Measurements from ENCODE around the gene CNFN.
"Not testable (repeated sequence)": the region's sequence is repeated elsewhere in the genome, so short reads cannot be mapped to it uniquely, and the experiment has no call there.

The CNFN gene

GRCh38 chr19:42351079-42351735, 38.9 kb downstream of the CNFN start:
- no peak for DNase-seq (ENCODE audit: low spot score)

GRCh38 chr19:42350417-42350816, 39.7 kb downstream of the CNFN start:
- DNase-seq (ENCODE audit: low spot score): no peak

- DNase-seq (ENCODE audit: low spot score): no peak
Observed at GRCh38 chr19:42349378-42350107, 40.6 kb downstream of the CNFN start.

- no peak for DNase-seq (ENCODE audit: low spot score)
Observed at GRCh38 chr19:42348211-42348610, 41.9 kb downstream of the CNFN start.

GRCh38 chr19:42345191-42345812, 44.8 kb downstream of the CNFN start:
- no peak for DNase-seq (ENCODE audit: low spot score)

- DNase-seq (ENCODE audit: low spot score): no peak
Observed at GRCh38 chr19:42344336-42344893, 45.7 kb downstream of the CNFN start.

GRCh38 chr19:42343344-42344110, 46.6 kb downstream of the CNFN start:
- DNase-seq (ENCODE audit: low spot score): no peak

- DNase-seq (ENCODE audit: low spot score): not testable (repeated sequence)
Observed at GRCh38 chr19:42339922-42340321, 50.2 kb downstream of the CNFN start.

GRCh38 chr19:42339126-42339860, 50.8 kb downstream of the CNFN start:
- DNase-seq (ENCODE audit: low spot score): not testable (repeated sequence)
